Measurements from ENCODE around the gene MSANTD1.

The MSANTD1 gene

DNA sequence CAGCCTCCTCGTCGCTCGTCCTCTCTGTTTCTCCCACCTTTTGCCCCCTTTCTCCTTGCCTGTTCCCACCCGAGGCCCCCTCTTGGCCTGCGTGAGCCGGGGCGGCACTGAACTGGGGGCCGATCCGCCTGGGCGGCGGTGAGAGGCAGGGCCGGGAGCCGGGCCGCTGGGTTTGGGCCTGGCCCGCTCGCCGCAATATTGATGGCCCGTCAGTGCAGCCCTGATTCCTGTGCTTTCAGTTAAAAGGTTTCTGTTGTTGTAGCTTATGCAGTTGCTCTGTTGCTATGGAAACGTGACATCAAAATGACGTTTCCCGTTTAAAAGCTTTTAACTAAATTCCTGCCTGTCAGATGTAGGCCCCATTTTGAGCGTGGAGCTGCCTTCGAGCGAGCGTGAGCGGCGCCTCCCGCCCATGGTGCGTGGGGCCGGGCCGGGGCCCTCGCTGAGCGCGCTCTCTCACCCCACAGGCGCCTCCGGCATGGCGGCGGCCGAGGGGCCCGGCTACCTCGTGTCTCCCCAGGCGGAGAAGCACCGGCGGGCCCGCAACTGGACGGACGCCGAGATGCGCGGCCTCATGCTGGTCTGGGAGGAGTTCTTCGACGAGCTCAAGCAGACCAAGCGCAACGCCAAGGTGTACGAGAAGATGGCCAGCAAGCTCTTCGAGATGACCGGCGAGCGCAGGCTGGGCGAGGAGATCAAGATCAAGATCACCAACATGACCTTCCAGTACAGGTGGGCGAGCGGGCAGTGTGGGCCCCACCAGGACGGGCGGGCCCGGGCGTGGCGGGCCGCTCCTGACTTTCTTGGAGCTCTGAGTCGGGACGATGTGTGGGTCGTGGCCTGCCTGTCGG is at the start of gene MSANTD1:
MSANTD1 (plus strand) TSS at position 349 of the 851 bp plus-strand sequence; CDS start at position 413, 64 bp downstream.
- ChIA-PET CTCF (no interaction called here), POLR2A (no interaction called here)
- no peak for TF ChIP-seq LEF1 (IDR thresholded peaks at IDR 0.05; ENCODE audit: borderline replicate concordance)
- TF ChIP-seq ELF4 (IDR thresholded peaks at IDR 0.05), result no peak
- no peak for TF ChIP-seq ZNF384 (IDR thresholded peaks at IDR 0.05)
- TF ChIP-seq SP1 (IDR thresholded peaks at IDR 0.05), result no peak
- TF ChIP-seq BHLHE40 (IDR thresholded peaks at IDR 0.05; ENCODE audit: borderline replicate concordance), result no peak
- TF ChIP-seq CTBP1 (IDR thresholded peaks at IDR 0.05; ENCODE audit: borderline replicate concordance), result no peak
- TF ChIP-seq ARNT (IDR thresholded peaks at IDR 0.05), result no peak
- no peak for TF ChIP-seq NFRKB (IDR thresholded peaks at IDR 0.05)
- no peak for TF ChIP-seq L3MBTL2 (conservative IDR thresholded peaks at IDR 0.05)
- TF ChIP-seq HDGF (IDR thresholded peaks at IDR 0.05; ENCODE audit: borderline replicate concordance), result no peak
- no peak for DNase-seq (ENCODE audit: extremely low spot score)

DNA sequence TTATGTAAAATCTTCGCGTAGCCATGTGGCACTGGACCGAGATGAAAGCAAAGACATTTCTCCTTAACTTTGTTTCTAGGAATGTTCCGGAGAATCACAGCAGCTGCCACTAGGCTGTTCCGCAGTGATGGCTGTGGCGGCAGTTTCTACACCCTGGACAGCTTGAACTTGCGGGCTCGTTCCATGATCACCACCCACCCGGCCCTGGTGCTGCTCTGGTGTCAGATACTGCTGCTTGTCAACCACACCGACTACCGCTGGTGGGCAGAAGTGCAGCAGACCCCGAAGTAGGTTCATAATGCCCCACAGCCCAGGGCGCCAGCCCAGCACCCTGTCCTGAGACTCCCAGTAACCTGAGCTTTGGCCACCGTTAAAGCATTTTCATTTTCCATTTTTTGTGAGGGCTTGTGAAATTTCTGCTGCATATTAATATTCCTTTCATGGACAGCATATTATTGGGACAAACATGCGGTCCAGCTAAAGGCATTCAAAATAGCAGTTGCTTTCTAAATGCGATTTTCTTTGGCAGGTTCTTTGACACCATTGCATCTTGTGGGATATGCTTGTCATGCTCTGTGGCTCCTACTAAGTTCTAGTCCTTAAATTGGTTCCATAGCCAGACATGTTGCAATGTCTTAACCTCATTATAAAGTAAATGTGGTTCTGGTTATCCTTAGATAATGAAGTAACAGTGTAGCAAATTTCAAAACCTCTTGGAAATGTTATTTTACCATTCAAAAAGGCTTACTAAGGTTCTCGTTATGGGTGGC is 49.1 kb upstream of the MSANTD1 start:
- ChIA-PET CTCF (no interaction called here), POLR2A (interaction anchor here (1.0 kb wide), 1 partner anchor 12 kb away, joined by 3 read pairs; no protein-coding TSS in a partner anchor)
- no peak for DNase-seq (ENCODE audit: extremely low spot score)
- no peak for TF ChIP-seq TARDBP (IDR thresholded peaks at IDR 0.05)
- no peak for TF ChIP-seq NFRKB (IDR thresholded peaks at IDR 0.05)
- no peak for TF ChIP-seq ELF4 (IDR thresholded peaks at IDR 0.05)
- TF ChIP-seq SUZ12 (IDR thresholded peaks at IDR 0.05), result no peak
- no peak for TF ChIP-seq L3MBTL2 (conservative IDR thresholded peaks at IDR 0.05)
- TF ChIP-seq, protein P1, sequence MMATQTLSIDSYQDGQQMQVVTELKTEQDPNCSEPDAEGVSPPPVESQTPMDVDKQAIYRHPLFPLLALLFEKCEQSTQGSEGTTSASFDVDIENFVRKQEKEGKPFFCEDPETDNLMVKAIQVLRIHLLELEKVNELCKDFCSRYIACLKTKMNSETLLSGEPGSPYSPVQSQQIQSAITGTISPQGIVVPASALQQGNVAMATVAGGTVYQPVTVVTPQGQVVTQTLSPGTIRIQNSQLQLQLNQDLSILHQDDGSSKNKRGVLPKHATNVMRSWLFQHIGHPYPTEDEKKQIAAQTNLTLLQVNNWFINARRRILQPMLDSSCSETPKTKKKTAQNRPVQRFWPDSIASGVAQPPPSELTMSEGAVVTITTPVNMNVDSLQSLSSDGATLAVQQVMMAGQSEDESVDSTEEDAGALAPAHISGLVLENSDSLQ (IDR thresholded peaks at IDR 0.05), result no peak

DNA sequence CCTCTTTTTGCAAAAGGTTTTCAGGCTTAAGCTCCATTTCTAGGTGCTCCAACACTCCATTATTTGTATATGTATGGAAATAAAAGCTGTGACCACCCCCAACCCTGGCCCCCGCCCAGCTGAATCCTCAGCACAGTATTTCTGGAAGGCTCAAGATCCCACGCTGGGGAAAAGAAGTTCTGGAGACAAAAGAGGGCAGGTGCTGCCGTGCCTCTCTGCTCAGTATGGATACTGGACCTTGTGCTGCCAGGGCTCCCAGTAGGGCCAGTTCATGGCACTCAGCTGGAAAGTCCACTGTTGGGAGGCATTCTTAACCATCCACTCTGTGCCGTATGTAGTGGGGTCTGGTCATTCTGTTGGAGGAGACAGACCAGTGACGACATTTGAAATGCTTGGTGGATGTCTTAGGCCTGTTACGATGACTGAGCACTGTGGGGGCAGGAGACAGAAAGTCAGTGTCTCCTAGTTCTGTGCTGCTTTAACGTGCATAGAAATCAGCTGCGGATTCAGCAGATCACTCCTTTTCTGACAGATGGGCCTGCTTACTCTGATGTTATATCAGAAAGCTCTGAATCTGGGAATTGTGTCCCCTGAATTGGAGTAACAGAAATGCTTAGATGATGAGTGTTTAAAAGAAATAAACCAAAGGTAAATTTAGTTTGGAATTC is 48.4 kb upstream of the MSANTD1 start:
- no peak for DNase-seq (ENCODE audit: extremely low spot score)
- TF ChIP-seq NFRKB (IDR thresholded peaks at IDR 0.05) (no peak), ARNT (IDR thresholded peaks at IDR 0.05) (no peak), LEF1 (IDR thresholded peaks at IDR 0.05; ENCODE audit: borderline replicate concordance) (no peak), TARDBP (IDR thresholded peaks at IDR 0.05) (no peak), L3MBTL2 (conservative IDR thresholded peaks at IDR 0.05) (no peak), ELF4 (IDR thresholded peaks at IDR 0.05) (no peak), FOXK2 (IDR thresholded peaks at IDR 0.05) (no peak), BHLHE40 (IDR thresholded peaks at IDR 0.05; ENCODE audit: borderline replicate concordance) (no peak), ZNF384 (IDR thresholded peaks at IDR 0.05) (no peak), FOXM1 (IDR thresholded peaks at IDR 0.05; ENCODE audit: borderline replicate concordance) (no peak), CTBP1 (IDR thresholded peaks at IDR 0.05; ENCODE audit: borderline replicate concordance) (no peak), SUZ12 (IDR thresholded peaks at IDR 0.05) (no peak), FOXA1 (IDR thresholded peaks at IDR 0.05) (no peak), SP1 (IDR thresholded peaks at IDR 0.05) (no peak)
- TF ChIP-seq, protein P1 (IDR thresholded peaks at IDR 0.05), result no peak
- CTCF ChIA-PET, result no interaction called here
- POLR2A ChIA-PET, result no interaction called here

DNA sequence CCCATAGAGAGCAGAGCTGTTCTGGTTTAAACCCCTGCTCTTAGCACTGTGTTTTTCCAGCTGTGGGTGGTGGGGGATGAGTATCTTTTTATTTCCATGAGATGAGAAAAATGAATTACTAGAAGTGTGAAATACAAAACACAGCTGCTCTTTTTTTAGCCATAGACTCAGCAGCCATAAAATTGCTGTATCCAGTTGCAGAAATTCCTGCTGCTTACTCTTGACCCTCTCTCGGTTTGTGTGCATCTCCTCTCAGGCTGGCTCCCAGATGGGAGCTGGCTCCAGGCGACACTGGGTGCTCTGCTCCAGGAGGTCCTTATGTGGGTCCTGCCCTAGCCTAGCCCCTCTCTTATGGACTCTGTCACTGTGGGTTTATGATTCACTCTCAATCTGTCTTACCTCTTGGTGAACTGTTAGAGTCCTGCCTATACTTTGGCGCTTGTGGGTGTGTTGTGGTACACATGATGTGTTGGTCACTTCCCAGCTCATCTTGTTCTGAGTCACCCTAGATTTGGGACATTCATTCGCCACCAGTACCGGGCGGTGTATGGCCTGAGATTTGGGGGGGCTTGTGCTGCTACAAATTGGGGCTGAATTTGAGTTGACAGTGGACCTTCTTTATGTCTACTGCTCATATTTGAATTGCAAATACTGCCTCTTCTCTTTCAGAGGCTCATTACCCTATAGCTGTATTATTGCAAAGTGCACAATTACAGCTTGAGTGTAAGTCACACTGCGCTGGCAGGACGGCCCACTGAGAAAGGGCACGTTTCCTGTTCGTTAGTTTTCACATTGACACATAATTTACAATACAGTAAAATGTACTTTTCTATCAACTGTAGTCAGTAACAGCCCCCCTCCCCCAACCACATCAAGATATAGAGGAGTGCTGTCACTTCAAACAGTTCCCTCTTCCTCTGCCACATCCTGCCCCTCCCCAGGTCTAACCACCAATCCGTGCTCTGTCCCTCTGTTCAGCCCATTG is 46.9 kb upstream of the MSANTD1 start:
- ChIA-PET POLR2A (no interaction called here), CTCF (no interaction called here)
- TF ChIP-seq ELF4 (IDR thresholded peaks at IDR 0.05) (no peak), SUZ12 (IDR thresholded peaks at IDR 0.05) (no peak), ARNT (IDR thresholded peaks at IDR 0.05) (no peak), BHLHE40 (IDR thresholded peaks at IDR 0.05; ENCODE audit: borderline replicate concordance) (no peak), FOXK2 (IDR thresholded peaks at IDR 0.05) (no peak), FOXM1 (IDR thresholded peaks at IDR 0.05; ENCODE audit: borderline replicate concordance) (no peak), CTBP1 (IDR thresholded peaks at IDR 0.05; ENCODE audit: borderline replicate concordance) (no peak), ZNF384 (IDR thresholded peaks at IDR 0.05) (no peak), LEF1 (IDR thresholded peaks at IDR 0.05; ENCODE audit: borderline replicate concordance) (no peak), L3MBTL2 (conservative IDR thresholded peaks at IDR 0.05) (no peak), TARDBP (IDR thresholded peaks at IDR 0.05) (no peak), NFRKB (IDR thresholded peaks at IDR 0.05) (no peak), SP1 (IDR thresholded peaks at IDR 0.05) (no peak), HDGF (IDR thresholded peaks at IDR 0.05; ENCODE audit: borderline replicate concordance) (no peak), FOXA1 (IDR thresholded peaks at IDR 0.05) (no peak)
- TF ChIP-seq, protein P1 (IDR thresholded peaks at IDR 0.05), result no peak
- DNase-seq (ENCODE audit: extremely low spot score), result no peak

All from HEK293T (cell line).